Neutrophil (primary cell): ENCODE results near the gene BMF.

Experiments used
- H3K27ac ChIP-seq: fragments of 200-600 bp; sonication (generic); 2 replicates; pipeline ENCODE4 v1.5.1; 2016; ENCODE audit warnings: mild to moderate bottlenecking, moderate library complexity
- H3K27me3 ChIP-seq: fragments of 200-600 bp; sonication (generic); 2 replicates; pipeline ENCODE4 v1.6.0; 2016; ENCODE audit warnings: mild to moderate bottlenecking
- H3K36me3 ChIP-seq: fragments of 200-600 bp; sonication (generic); 2 replicates; pipeline ENCODE4 v1.5.1; 2017
- H3K4me1 ChIP-seq, 2 experiments: fragments of 200-600 bp in 1 of 2; sonication (generic) in 1 of 2; 1 replicate in 1 of 2; 2 replicates in 1 of 2; pipeline versions ENCODE4 v1.5.1 to v1.6.1; 2013 to 2016; ENCODE audit warnings: low read depth in 1 of 2, low read length in 1 of 2, mild to moderate bottlenecking in 1 of 2, moderate library complexity in 1 of 2; ENCODE audit not compliant: control insufficient read depth in 1 of 2, insufficient read depth in 1 of 2
- H3K4me3 ChIP-seq, 2 experiments: fragments of 200-600 bp in 1 of 2; sonication (generic) in 1 of 2; 1 replicate in 1 of 2; 2 replicates in 1 of 2; pipeline ENCODE4 v1.5.1; 2013 to 2016; ENCODE audit warnings: low read depth in 1 of 2, low read length in 1 of 2, mild to moderate bottlenecking in 1 of 2, moderate library complexity in 1 of 2
- H3K9me3 ChIP-seq: fragments of 200-600 bp; sonication (generic); 2 replicates; pipeline ENCODE4 v1.5.1; 2016
- TF ChIP-seq, protein P1 (sequence below): fragments of 200-600 bp; sonication (generic); IDR thresholded peaks from 2 replicates; pipeline ENCODE4 v1.5.1; 2016; ENCODE audit warnings: antibody characterized with exemption

The BMF gene

DNA sequence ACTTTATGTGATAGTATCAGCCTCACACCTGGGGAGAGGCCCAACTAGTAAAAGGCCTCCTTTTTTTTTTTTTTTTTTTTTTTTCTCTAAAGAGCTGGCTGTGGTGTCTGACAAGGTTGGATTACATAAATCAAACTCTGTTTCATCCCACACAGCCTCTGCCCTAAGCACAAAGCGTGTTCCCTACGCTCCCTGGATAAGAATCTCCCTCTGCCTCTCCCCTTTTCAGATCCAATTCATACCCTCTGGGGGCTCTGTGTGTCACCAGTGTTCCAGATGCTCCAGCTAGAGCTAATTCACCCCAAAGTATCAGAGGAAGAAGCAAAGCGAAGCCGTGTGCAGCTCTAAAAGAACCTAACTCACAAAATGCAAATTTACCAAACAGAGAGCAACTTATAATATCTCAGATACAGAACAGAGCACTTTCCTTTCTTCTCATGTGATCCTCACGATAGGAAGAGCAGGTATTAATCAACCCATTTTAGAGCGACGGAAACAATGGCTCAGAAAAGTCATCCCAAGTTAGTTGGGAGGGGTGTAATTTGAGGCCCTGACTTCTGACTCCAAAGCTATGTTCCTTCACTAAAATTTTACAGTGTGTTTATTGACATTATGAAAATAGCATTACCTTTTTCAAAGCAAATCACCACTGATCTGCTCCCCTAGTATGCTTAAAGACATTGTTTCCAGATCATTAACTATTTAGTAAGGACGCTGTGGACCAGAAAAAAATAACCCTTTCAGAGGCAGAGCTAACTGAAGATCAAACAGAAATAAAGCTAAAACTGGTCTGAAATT, 12.4 kb downstream of the BMF start:
- Histone ChIP-seq H3K27me3 (no peaks in the 10 kb centered on the region), H3K4me1 (peaks cover 17 to 22% of the 10 kb centered on the region in 2 experiments), H3K4me3 (no peak overlapping the region), H3K9me3 (no peaks in the 10 kb centered on the region), H3K36me3 (peaks cover 3% of the 10 kb centered on the region), H3K27ac (no peak overlapping the region)
- TF ChIP-seq, protein P1, sequence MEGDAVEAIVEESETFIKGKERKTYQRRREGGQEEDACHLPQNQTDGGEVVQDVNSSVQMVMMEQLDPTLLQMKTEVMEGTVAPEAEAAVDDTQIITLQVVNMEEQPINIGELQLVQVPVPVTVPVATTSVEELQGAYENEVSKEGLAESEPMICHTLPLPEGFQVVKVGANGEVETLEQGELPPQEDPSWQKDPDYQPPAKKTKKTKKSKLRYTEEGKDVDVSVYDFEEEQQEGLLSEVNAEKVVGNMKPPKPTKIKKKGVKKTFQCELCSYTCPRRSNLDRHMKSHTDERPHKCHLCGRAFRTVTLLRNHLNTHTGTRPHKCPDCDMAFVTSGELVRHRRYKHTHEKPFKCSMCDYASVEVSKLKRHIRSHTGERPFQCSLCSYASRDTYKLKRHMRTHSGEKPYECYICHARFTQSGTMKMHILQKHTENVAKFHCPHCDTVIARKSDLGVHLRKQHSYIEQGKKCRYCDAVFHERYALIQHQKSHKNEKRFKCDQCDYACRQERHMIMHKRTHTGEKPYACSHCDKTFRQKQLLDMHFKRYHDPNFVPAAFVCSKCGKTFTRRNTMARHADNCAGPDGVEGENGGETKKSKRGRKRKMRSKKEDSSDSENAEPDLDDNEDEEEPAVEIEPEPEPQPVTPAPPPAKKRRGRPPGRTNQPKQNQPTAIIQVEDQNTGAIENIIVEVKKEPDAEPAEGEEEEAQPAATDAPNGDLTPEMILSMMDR: no peak

DNA sequence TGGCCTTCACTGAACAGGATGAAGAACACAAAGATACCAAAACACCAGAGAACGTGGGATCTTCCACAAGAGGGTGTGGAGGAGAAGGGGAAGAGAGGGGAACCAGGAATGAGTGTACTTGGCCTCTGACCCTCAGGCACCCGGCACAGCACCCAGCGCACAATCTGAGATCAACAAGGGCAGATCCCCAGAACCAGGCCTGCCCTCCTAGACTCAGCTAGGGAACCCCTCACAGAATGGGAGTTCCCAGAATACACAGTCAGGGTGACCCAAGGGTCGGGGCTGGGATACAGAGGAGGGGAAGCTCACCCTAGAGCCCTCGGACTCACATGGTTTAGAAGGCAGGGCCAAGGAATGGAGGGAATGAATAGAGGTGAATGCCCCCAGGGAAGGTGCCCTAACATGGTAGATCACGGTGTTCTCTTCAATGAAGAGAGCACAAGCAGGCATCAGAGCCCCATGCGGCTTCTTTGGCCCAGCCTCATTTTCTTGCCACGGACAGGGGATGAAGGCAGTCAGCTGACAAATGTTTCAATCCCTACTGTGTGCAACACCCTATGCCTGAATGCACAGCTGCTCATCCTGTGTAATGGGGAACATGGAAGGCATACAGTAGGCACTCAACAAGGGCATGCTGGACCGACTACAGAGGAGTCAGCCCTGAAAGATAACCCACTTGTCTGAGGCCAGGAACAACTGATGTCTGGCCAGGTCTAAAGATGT, 13.1 kb downstream of the BMF start:
- peaks cover 16% of the 10 kb centered on the region in 2 experiments for H3K4me1 ChIP-seq
- H3K9me3 ChIP-seq: no peaks in the 10 kb centered on the region

DNA sequence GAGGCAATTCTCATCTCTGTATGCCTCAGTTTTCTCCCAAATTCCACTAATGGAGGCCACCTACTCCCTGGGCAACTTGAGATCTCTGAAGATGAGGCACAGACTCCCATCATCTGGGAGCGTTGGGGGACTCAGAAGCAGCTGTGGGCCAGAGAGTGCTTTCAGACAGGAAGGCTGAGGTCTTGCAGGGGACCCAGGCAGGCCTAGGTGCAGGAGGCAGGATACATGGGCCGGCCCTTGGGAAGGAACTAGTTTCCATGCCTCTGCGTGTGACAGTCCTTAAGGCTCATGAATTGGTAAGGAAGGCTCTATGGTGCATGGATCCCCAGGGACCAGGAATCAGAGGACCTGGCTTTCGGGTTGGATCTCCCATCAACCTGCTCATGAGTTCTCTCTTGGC, 14.5 kb downstream of the BMF start:
- peaks cover 21% of the 10 kb centered on the region for H3K36me3 ChIP-seq
- H3K4me3 ChIP-seq: no peak overlapping the region
- no peaks in the 10 kb centered on the region for H3K27me3 ChIP-seq
- H3K27ac ChIP-seq: no peak overlapping the region
- H3K9me3 ChIP-seq: no peaks in the 10 kb centered on the region
- peaks cover 16% of the 10 kb centered on the region in 2 experiments for H3K4me1 ChIP-seq
- TF ChIP-seq, protein P1: no peak

More for the DNA sequence above, 13.1 kb downstream of the BMF start:
- peaks cover 11% of the 10 kb centered on the region for H3K36me3 ChIP-seq
- no peaks in the 10 kb centered on the region for H3K27me3 ChIP-seq
- TF ChIP-seq, protein P1: no peak
- no peak overlapping the region for H3K27ac ChIP-seq
- H3K4me3 ChIP-seq: no peak overlapping the region

DNA sequence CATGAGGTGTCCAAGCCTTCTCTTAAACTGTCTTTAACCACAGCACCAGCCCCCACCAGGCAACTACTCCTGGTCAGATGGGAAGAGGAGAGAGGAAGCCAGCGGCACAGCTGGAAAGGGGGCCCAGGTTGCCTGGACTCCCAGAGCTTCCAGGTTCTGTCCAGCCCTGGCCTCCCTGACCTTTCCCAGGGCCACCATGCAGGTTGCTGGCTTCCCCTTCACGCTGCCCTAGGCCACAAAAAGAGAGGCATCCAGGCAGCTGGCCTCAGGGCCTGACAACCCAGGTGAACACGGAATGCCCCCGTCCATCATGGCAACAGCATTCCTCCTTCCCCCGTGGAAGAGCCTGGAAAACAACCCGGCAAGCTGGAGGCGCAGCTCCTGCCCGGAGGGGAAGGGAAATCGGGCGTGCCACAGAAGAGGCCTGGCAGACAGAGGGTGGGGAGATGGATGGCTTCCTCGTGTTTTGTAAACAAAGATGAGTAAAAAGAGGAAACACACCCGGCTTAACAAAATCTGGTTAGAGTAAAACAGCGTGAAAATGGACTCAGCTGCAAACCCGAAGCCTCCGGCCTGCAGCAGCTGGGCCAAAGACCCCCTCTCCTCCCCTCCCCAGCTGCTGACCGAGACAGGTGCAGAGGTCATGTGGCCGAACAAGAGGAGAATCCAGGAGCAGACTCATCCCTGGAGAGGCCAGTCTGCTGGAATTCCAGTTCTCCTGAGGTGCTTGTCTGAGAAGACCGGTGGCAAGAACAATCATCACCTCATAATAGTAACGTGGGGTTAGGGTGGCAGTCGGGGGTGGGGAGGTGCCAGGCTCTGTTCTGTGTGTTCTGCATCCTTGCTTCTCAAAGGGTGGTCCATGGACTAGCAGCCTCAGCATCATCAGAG, 15.5 kb downstream of the BMF start:
- Histone ChIP-seq H3K27me3 (no peaks in the 10 kb centered on the region), H3K4me3 (no peak overlapping the region), H3K36me3 (peaks cover 21% of the 10 kb centered on the region), H3K4me1 (peaks cover 9% of the 10 kb centered on the region in 2 experiments), H3K9me3 (no peaks in the 10 kb centered on the region), H3K27ac (no peak overlapping the region)
- TF ChIP-seq, protein P1: no peak

DNA sequence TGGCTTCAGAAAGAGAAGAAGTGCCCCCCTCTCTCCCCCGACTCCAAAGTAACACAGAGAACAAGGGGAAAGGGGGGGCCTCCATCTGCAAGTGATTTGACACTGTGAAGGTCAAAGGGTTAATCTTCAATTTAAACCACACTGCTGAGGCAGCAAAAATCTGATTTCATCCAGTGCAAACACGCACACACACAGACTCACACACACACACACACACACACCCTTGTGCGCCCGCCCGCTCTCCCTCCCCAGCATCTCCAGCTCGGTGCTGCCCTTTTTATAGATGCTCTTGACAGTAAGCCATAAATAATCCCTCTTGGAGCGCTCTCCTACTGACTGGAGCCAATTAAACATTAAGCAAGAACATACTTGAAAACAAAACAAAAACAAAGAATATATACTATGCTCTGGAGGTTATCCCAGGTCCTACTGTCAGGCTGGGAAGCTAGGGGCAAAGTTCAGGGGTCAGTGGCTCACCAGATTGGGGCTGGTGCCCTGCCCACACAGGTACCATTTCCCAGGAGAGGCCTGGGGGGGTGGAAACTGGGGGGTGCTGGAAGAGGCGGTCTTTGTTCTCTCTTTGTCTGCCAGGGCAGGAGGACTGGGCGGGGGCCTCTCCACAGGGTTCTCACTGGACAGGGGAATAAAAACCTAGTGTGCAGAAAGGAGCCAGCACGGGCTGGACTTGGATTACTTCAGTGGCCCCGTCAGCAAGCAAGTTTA, 16.3 kb downstream of the BMF start:
- H3K9me3 ChIP-seq: no peaks in the 10 kb centered on the region
- peaks cover 21% of the 10 kb centered on the region for H3K36me3 ChIP-seq
- no peaks in the 10 kb centered on the region for H3K27me3 ChIP-seq
- H3K4me1 ChIP-seq: peaks cover under 1% of the 10 kb centered on the region in 2 experiments
- TF ChIP-seq, protein P1: no peak
- H3K4me3 ChIP-seq: no peak overlapping the region
- no peak overlapping the region for H3K27ac ChIP-seq
